T-helper 2 cell (primary cell): ENCODE data around the gene TEDC2.

Experiments used
- DNase-seq, 5 experiments: peaks; one replicate each; pipeline versions ENCODE4 v3.0.0 to v3.0.0-alpha.2; 2012 to 2022

TEDC2 gene

DNA sequence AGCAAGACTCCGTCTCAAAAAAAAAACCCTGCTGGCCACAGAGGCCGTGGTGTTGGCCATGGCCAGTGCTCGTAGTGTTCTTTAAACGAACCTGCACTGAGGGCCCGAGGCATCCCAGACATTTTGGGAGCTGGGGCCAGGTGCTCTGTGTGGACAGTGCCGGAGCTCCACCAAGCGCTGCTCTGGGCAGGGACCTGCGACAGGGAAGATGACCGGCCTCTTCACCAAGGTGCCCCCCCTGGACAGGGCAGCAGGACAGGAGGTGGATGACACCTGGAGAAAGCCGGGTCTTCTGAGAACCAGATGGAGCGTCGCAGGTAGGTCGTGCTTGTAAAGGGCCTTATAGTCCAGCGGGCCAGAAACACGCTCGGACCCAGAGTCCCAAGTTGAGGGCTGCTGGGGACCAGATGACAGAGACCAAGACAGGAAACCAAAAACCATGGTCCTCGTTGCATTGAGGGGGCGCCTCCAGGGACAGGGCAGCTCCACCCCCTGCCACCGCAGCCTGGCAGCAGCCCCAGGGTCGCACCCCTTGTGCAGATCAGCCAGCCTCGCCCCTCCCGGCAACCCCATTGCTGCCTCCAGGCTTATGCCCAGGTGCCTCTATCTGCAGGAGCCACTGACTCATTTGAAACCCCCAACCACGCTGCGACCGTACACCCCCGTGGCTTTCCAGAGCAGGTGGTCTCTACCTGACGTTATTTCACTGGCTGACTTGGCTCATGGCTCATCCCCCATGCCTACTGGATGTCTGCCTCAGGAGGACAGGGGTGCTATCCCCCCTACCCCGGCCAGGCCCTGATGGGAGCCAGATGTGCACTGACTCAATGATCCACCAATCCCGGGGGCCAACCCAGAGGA, 7.0 kb downstream of the TEDC2 start:
- no peak for DNase-seq

- DNase-seq: no peak
These were observed 7.8 kb downstream of the TEDC2 start for GRCh38 chr16:2467528-2468232.

DNA sequence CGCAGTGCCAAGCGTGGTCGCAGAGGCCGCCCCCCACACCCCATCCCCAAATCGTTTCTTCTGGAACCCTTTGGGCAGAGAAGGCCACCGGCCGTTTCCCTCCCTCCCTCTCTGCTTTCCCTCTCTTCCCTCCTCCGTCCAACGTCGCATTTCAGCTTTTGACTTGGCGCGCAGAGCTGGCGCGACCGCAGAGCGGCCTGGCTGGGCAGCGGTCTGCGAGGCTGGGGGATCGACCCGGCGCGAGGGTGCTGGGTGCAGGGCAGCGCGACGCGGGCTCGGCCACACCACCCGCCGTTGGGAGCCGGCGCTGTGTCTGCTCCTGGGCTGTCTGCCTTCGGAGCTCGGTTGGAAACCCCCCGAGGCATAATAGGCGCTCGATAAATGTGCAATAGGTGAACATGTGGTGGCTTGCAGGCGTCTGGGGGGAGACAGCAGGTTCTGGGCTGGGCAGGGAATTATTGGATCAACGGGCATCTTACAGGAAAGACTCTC, 8.4 kb downstream of the TEDC2 start:
- DNase-seq: no peak

- DNase-seq: no peak
These were observed 9.0 kb downstream of the TEDC2 start for GRCh38 chr16:2468725-2469398.

DNA sequence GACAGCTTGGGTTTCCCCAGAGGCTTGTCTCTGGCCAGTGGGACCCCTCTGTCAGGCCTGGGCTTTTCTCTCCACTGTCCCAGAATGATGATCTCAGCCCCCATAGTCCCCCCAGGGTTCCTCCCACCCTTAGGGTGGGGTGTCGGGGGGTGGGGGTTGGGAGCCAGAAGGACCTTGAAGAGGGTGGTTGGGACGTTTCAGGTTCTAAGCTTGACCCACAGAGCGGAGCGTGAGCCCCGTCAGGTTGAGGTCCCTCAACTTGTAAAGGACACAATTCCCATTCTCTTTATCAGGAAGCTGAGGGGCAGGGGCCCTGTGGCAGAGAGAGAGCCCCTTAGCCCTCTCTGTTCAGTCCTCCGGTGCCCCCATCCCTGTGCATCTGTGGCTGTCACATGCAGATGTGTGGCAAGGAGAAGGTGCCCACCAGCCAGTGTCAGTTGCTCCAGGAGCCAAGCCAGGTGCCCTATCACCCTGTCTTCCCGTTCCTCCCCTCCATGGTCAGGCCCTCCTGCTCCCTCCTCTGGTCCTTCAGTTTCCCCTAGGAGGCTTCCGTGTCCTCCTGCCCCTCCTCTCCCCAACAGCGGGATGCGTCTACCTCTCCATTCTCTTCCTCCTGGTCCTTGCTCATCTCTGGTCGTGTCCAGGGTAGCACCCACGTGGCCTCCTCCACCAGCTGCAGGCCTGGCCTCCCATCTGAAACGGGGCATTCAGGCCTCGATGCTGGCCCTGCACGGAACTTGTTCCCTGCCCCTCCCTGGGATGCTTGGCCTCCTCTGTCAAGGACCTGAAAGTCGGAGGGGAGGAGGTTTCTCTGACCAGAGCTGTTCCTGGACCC, 9.7 kb downstream of the TEDC2 start:
- DNase-seq: no peak

- DNase-seq: no peak
These were observed 10.3 kb downstream of the TEDC2 start for GRCh38 chr16:2470234-2470601.

DNA sequence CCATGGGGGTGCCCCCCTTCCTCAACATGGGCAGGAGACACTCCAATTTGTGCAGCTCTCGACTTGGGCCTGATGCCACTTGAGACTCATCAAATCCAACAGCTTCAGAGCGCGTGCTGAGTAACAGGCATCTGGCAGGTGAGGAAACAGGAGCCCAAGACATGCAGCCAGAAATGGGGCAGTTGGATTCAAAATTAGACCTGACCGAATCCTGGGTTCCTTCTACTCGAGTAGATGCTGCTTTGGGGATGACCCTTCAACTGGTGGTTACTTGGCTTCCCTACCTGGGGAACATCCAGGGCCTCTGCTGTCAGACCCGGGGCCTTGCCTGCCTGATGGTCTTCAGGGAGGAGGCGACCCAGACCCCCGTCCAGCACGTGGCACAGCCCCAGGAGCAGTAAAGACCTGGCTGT, 10.7 kb downstream of the TEDC2 start:
- no peak for DNase-seq

GRCh38 chr16:2471016-2471652, 11.2 kb downstream of the TEDC2 start, which contains the start of gene NTN3:
Gene NTN3 (plus strand): TSS chr16:2471297. CDS start chr16:2471702, 405 bp downstream.
- DNase-seq: no peak

DNA sequence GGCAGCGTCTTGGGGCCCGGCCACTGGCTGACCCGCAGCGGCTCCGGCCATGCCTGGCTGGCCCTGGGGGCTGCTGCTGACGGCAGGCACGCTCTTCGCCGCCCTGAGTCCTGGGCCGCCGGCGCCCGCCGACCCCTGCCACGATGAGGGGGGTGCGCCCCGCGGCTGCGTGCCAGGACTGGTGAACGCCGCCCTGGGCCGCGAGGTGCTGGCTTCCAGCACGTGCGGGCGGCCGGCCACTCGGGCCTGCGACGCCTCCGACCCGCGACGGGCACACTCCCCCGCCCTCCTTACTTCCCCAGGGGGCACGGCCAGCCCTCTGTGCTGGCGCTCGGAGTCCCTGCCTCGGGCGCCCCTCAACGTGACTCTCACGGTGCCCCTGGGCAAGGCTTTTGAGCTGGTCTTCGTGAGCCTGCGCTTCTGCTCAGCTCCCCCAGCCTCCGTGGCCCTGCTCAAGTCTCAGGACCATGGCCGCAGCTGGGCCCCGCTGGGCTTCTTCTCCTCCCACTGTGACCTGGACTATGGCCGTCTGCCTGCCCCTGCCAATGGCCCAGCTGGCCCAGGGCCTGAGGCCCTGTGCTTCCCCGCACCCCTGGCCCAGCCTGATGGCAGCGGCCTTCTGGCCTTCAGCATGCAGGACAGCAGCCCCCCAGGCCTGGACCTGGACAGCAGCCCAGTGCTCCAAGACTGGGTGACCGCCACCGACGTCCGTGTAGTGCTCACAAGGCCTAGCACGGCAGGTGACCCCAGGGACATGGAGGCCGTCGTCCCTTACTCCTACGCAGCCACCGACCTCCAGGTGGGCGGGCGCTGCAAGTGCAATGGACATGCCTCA, 12.0 kb downstream of the TEDC2 start:
- no peak for DNase-seq

- no peak for DNase-seq
These were observed 12.6 kb downstream of the TEDC2 start for GRCh38 chr16:2472488-2472864.

- DNase-seq: no peak
These were observed 13.1 kb downstream of the TEDC2 start for GRCh38 chr16:2472885-2473445.

DNA sequence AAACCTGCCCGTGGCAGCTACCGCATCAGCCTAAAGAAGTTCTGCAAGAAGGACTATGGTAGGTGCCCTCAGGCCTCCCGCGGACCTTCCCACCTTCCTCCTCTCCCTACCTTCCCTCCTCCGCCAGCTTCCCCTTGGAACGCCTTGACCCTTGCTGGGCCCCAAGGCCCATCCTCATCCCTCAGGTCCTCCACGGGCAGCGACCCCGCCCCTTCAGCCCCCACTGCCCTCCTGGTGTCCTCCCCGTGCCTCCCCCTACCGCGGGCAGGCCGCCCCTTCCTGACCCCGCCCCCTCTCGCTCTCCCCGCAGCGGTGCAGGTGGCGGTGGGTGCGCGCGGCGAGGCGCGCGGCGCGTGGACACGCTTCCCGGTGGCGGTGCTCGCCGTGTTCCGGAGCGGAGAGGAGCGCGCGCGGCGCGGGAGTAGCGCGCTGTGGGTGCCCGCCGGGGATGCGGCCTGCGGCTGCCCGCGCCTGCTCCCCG, 13.6 kb downstream of the TEDC2 start:
- peak in 1 of 5 experiments; percentile 11 for DNase-seq

DNA sequence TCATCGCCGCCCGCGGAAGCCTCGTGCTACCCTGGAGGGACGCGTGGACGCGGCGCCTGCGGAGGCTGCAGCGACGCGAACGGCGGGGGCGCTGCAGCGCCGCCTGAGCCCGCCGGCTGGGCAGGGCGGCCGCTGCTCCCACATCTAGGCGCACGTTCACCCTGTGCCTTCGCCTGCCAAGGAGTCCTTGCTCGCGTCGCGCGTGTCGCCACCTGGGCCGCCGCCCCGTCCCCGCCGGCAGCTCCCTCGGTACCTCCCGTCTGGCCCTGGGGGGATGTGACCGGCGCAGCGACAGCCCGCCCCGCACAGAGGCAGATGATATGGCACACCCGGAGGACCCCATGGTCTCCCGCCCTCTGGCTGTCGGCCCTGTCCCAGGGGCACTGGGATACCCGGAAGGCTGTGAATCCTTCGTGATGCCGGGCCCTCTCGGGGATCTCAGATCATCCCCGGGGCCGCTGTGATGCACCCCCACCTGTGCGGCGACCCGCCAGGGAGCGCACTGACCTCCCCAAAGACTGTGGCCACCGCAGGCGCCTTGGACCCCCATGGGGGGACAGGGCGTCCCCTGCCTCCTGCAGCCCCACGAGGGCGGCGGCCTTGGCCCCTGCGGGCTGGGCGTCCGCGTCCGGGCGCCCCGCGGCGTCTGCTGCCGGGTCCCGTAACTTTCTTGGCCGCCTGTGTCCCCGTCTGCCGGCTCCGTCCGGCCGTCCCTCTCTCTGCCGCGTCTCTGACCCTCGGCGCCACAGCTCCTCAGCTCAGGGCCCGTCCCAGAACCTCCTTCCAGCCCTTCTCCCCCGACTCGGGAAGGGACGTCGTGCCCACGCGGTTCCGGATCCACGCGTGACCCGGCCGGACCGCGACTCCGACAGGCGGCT, 14.3 kb downstream of the TEDC2 start:
- DNase-seq: peak in 4 of 5 experiments; percentile 29 to 72 (median 52)

- DNase-seq: peak; percentile 63 to 82 (median 66)
These were observed 15.0 kb downstream of the TEDC2 start, which contains the start of gene TBC1D24 for GRCh38 chr16:2474877-2475412. Gene TBC1D24 (plus strand): TSS chr16:2475127. CDS start chr16:2496149, 21,022 bp downstream.

DNA sequence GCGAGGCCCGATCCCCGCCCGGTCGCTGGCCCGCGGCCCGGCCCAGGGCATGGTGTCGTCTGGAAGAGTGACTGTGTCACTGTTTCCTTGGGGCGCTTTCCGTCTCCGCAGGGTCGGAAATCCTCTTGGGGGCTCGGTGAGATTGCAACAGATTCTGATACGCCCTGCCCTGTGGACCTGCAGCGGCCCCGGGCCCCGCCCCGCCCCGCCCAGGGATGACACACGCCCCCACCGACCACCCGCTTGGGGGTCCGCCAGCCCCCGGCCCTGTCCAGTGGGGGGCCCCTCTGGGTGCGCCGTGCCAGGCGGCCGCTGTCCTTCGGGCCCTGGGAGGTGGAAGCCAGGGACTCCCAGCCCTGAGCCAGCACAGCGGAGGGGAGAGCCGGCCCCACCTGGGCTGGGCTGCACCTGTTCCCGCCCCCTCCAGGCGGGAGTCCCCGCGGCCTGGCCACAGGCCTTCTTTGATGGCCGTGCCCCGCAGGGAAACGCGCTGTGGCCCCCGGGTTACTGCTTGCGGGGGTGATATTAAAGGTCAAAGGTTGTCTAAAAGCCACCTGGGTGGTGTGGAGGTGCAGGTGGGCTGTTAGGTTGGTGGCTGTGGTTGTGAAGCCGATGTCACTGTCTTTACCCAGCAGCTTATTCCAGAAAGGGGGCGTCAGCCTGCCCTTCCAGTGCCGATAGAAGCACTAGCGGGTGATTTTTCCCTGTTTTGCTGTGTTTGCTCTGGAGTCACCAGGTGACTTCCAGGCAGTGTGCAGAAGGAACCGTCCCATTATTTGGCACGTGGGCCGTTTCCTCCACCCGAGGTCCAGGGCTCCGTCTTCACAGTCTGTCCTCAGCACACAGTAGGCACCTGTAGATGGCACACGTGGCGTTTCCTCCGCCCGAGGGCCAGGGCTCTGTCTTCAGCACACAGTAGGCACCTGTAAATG, 15.8 kb downstream of the TEDC2 start:
- DNase-seq: peak in 2 of 5 experiments; percentile 22 to 40

GRCh38 chr16:2476345-2476720, 16.4 kb downstream of the TEDC2 start:
- DNase-seq: no peak

GRCh38 chr16:2476741-2477140, 16.8 kb downstream of the TEDC2 start:
- no peak for DNase-seq

- DNase-seq: no peak
These were observed 17.4 kb downstream of the TEDC2 start for GRCh38 chr16:2477327-2477726.
